ENCODE results near the gene MEOX1.

MEOX1 gene

GRCh38 chr17:43669971-43670644 lies 8.4 kb upstream of the MEOX1 start:
- H3K4me3 Mint-ChIP-seq, result no peak overlapping the region
- no peaks in the 10 kb centered on the region for H3K9me3 Mint-ChIP-seq
- DNase-seq (ENCODE audit: low spot score in 2 of 2) (no peak), ATAC-seq (no peak)
- peak overlapping the region; percentile 26 for H3K27ac Mint-ChIP-seq
- peaks cover 10% of the 10 kb centered on the region for H3K4me1 Mint-ChIP-seq
- peaks cover 6% of the 10 kb centered on the region for H3K36me3 Mint-ChIP-seq

GRCh38 chr17:43667947-43668348 lies 6.2 kb upstream of the MEOX1 start:
- Mint-ChIP-seq H3K9me3 (no peaks in the 10 kb centered on the region), H3K36me3 (no peaks in the 10 kb centered on the region), H3K4me1 (peaks cover 7% of the 10 kb centered on the region), H3K4me3 (no peak overlapping the region), H3K27ac (no peak overlapping the region)
- no peak for DNase-seq (ENCODE audit: low spot score in 2 of 2)
- peak; percentile 96 for ATAC-seq

GRCh38 chr17:43667506-43667905 lies 5.8 kb upstream of the MEOX1 start:
- no peak for DNase-seq (ENCODE audit: low spot score in 2 of 2)
- no peaks in the 10 kb centered on the region for H3K36me3 Mint-ChIP-seq
- H3K9me3 Mint-ChIP-seq, result no peaks in the 10 kb centered on the region
- ATAC-seq, result no peak
- H3K4me1 Mint-ChIP-seq, result peaks cover 12% of the 10 kb centered on the region
- no peak overlapping the region for H3K4me3 Mint-ChIP-seq
- no peak overlapping the region for H3K27ac Mint-ChIP-seq

GRCh38 chr17:43665937-43666236 lies 4.2 kb upstream of the MEOX1 start:
- Mint-ChIP-seq H3K36me3 (no peaks in the 10 kb centered on the region), H3K4me1 (peaks cover 27% of the 10 kb centered on the region), H3K4me3 (no peak overlapping the region), H3K9me3 (no peaks in the 10 kb centered on the region), H3K27ac (no peak overlapping the region)
- ATAC-seq (no peak), DNase-seq (ENCODE audit: low spot score in 2 of 2) (no peak)

- ATAC-seq, result no peak
- Mint-ChIP-seq H3K9me3 (no peaks in the 10 kb centered on the region), H3K36me3 (no peaks in the 10 kb centered on the region), H3K27ac (no peak overlapping the region), H3K4me1 (peaks cover 33% of the 10 kb centered on the region), H3K4me3 (no peak overlapping the region)
- DNase-seq (ENCODE audit: low spot score in 2 of 2), result no peak
Observed at GRCh38 chr17:43665084-43665936, 3.6 kb upstream of the MEOX1 start.

- ATAC-seq (no peak), DNase-seq (ENCODE audit: low spot score in 2 of 2) (no peak)
- Mint-ChIP-seq H3K27ac (no peak overlapping the region), H3K9me3 (no peaks in the 10 kb centered on the region), H3K36me3 (no peaks in the 10 kb centered on the region), H3K4me3 (no peak overlapping the region), H3K4me1 (peaks cover 29% of the 10 kb centered on the region)
Observed at GRCh38 chr17:43664096-43664495, 2.4 kb upstream of the MEOX1 start.

GRCh38 chr17:43663383-43663782 lies 1.7 kb upstream of the MEOX1 start:
- peaks cover 29% of the 10 kb centered on the region for H3K4me1 Mint-ChIP-seq
- H3K4me3 Mint-ChIP-seq, result no peak overlapping the region
- DNase-seq (ENCODE audit: low spot score in 2 of 2) (no peak), ATAC-seq (no peak)
- no peaks in the 10 kb centered on the region for H3K9me3 Mint-ChIP-seq
- no peaks in the 10 kb centered on the region for H3K36me3 Mint-ChIP-seq
- H3K27ac Mint-ChIP-seq, result no peak overlapping the region

- H3K27ac Mint-ChIP-seq, result peak overlapping the region; percentile 29
- H3K36me3 Mint-ChIP-seq, result no peaks in the 10 kb centered on the region
- H3K4me1 Mint-ChIP-seq, result peaks cover 29% of the 10 kb centered on the region
- ATAC-seq (peak; percentile 78), DNase-seq (ENCODE audit: low spot score in 2 of 2) (no peak)
- H3K9me3 Mint-ChIP-seq, result no peaks in the 10 kb centered on the region
- H3K4me3 Mint-ChIP-seq, result peak overlapping the region; percentile 47
Observed at GRCh38 chr17:43662413-43663141, 855 bp upstream of the MEOX1 start.

- Mint-ChIP-seq H3K36me3 (no peaks in the 10 kb centered on the region), H3K4me1 (peaks cover 45% of the 10 kb centered on the region), H3K27ac (no peak overlapping the region), H3K4me3 (peak overlapping the region; percentile 47), H3K9me3 (no peaks in the 10 kb centered on the region)
- no peak for ATAC-seq
- DNase-seq (ENCODE audit: low spot score in 2 of 2), result no peak
Observed at GRCh38 chr17:43660816-43661493, 767 bp downstream of the MEOX1 start.

- no peak for ATAC-seq
- Mint-ChIP-seq H3K27ac (no peak overlapping the region), H3K4me3 (no peak overlapping the region), H3K36me3 (no peaks in the 10 kb centered on the region), H3K9me3 (no peaks in the 10 kb centered on the region), H3K4me1 (peaks cover 50% of the 10 kb centered on the region)
- no peak for DNase-seq (ENCODE audit: low spot score in 2 of 2)
Observed at GRCh38 chr17:43659823-43660617, 1.7 kb downstream of the MEOX1 start.

GRCh38 chr17:43658900-43659299 lies 2.8 kb downstream of the MEOX1 start:
- Mint-ChIP-seq H3K36me3 (no peaks in the 10 kb centered on the region), H3K4me3 (no peak overlapping the region), H3K9me3 (no peaks in the 10 kb centered on the region), H3K4me1 (peaks cover 50% of the 10 kb centered on the region), H3K27ac (no peak overlapping the region)
- DNase-seq (ENCODE audit: low spot score in 2 of 2) (no peak), ATAC-seq (no peak)

GRCh38 chr17:43655693-43656255 lies 5.9 kb downstream of the MEOX1 start:
- DNase-seq (ENCODE audit: low spot score in 2 of 2), result no peak
- no peaks in the 10 kb centered on the region for H3K36me3 Mint-ChIP-seq
- H3K4me3 Mint-ChIP-seq, result peak overlapping the region; percentile 4
- no peak for ATAC-seq
- peak overlapping the region; percentile 17 for H3K27ac Mint-ChIP-seq
- peaks cover 27% of the 10 kb centered on the region for H3K4me1 Mint-ChIP-seq
- H3K9me3 Mint-ChIP-seq, result no peaks in the 10 kb centered on the region

GRCh38 chr17:43652124-43652480 lies 9.6 kb downstream of the MEOX1 start:
- Mint-ChIP-seq H3K4me1 (peaks cover 17% of the 10 kb centered on the region), H3K27ac (no peak overlapping the region), H3K4me3 (no peak overlapping the region), H3K36me3 (no peaks in the 10 kb centered on the region), H3K9me3 (no peaks in the 10 kb centered on the region)
- DNase-seq (ENCODE audit: low spot score in 2 of 2), result no peak
- no peak for ATAC-seq

- peaks cover under 1% of the 10 kb centered on the region for H3K4me1 Mint-ChIP-seq
Observed at GRCh38 chr17:43650471-43650870, 11.3 kb downstream of the MEOX1 start.

More at GRCh38 chr17:43650471-43650870, 11.3 kb downstream of the MEOX1 start:
- H3K27ac Mint-ChIP-seq, result no peak overlapping the region
- H3K9me3 Mint-ChIP-seq, result no peaks in the 10 kb centered on the region
- no peaks in the 10 kb centered on the region for H3K36me3 Mint-ChIP-seq
- H3K4me3 Mint-ChIP-seq, result no peak overlapping the region
- ATAC-seq, result no peak
- DNase-seq (ENCODE audit: low spot score in 2 of 2), result no peak

All from stimulated activated effector memory CD8-positive, alpha-beta T cell treated with anti-CD3 and anti-CD28 coated beads, Interleukin-12 subunit alpha, Interleukin-12 subunit beta, amount 100 ng/mL, for 72 hours (primary cell).